ENCODE data around the gene KPNB1. TPM values are rescaled to one million over a fixed set of nuclear protein-coding genes. Genes with fewer than 3 reads are reported as not detected.

Gene KPNB1
- total and polyA plus RNA-seq, 2 experiments from 2014 or later, result 59.5 to 423 TPM

- Histone ChIP-seq H3F3A (ENCODE audit: insufficient read depth) (peaks cover 22% of the 10 kb centered on the region), H3K9me2 (ENCODE audit: insufficient read depth) (no peaks in the 10 kb centered on the region), H3K4me1 (ENCODE audit: insufficient read depth) (peaks cover 20% of the 10 kb centered on the region), H2AFZ (no peak overlapping the region), H4K20me1 (ENCODE audit: insufficient read depth) (no peaks in the 10 kb centered on the region), H3K79me2 (ENCODE audit: insufficient read depth) (peaks cover 10% of the 10 kb centered on the region), H3K9me3 (ENCODE audit: low read depth) (no peaks in the 10 kb centered on the region), H3K27me3 (replicated peaks; ENCODE audit: insufficient read depth) (no peaks in the 10 kb centered on the region), H3K9ac (no peak overlapping the region), H3K36me3 (ENCODE audit: low read depth) (peaks cover 38% of the 10 kb centered on the region), H3K27ac (no peak overlapping the region), H3K4me3 (no peak overlapping the region), H3K4me2 (ENCODE audit: unreplicated experiment) (no peak overlapping the region)
- WGBS, 2 experiments (ENCODE audit: low coverage in 1 of 2, low lambda C conversion rate in 2 of 2, missing lambda C conversion rate in 2 of 2), result 92 to 95% methylated on average over 3 of the region's 3 CpGs
- TF ChIP-seq EZH2phosphoT487 (IDR thresholded peaks at IDR 0.05; ENCODE audit: insufficient read depth, low read depth), result no peak
- no peak for TF ChIP-seq EZH2 (IDR thresholded peaks at IDR 0.05; ENCODE audit: insufficient read depth, poor library complexity, severe bottlenecking)
- no peak for DNase-seq
- in situ Hi-C loops (cut with MboI), result no loop called here
Measured at GRCh38 chr17:47607481-47607880, 42.2 kb upstream of the KPNB1 start.

DNA sequence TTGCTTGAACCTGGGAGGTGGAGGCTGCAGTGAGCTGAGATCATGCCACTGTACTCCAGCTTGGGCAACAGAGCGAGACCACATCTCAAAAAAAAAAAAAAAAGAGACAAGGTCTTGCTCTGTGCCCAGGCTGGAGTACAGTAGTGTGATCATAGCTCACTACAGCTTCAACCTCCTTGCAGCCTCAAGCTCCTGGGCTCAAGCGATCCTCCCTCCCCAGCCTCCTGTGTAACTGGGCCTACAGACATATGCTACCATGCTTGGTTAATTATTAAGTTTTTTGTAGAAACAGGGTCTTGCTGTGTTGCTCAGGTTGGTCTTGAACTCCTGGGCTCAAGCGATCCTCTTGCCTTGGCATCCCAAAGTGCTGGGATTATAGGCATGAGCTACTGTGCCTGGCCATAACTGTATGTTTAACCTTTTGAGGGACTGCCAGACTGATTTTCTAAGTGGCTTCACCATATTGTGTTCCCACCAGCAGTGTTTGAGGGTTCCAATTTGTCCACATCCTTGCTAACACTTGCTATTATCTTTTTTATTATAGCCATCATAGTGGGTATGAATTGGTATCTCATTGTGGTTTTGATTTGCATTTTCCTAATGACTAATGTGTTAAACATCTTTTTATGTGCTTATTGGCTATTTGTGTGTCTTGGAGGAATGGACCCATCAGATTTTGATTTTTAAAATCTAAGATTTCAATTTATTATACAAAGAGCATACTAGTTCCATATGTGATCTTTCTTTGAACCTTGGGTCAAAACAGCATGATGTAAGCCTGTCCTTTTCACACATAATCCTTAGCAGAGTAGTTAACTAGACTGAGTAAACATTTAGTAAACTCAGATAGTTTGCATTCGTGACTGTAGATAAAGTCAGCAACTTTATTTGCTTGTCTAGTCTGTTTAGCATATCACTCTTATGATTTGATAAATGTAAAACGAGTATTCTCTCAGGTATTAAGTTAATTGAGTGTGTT is 38.1 kb upstream of the KPNB1 start:
- no peaks in the 10 kb centered on the region for H3K27me3 ChIP-seq (replicated peaks; ENCODE audit: insufficient read depth)
- peak; percentile 33 for DNase-seq
- peaks cover 18% of the 10 kb centered on the region for H3K79me2 ChIP-seq (ENCODE audit: insufficient read depth)
- no peaks in the 10 kb centered on the region for H4K20me1 ChIP-seq (ENCODE audit: insufficient read depth)
- no peak overlapping the region for H3K4me2 ChIP-seq (ENCODE audit: unreplicated experiment)
- H3K36me3 ChIP-seq (ENCODE audit: low read depth), result peaks cover 35% of the 10 kb centered on the region
- 74 to 75% methylated on average over 5 of the region's 5 CpGs for WGBS, 2 experiments (ENCODE audit: low coverage in 1 of 2, low lambda C conversion rate in 2 of 2, missing lambda C conversion rate in 2 of 2)
- no peaks in the 10 kb centered on the region for H3K9me3 ChIP-seq (ENCODE audit: low read depth)
- no peak overlapping the region for H2AFZ ChIP-seq
- H3F3A ChIP-seq (ENCODE audit: insufficient read depth), result peaks cover 27% of the 10 kb centered on the region; the same call in 1 of the 2 replicates
- no peak for TF ChIP-seq EZH2 (IDR thresholded peaks at IDR 0.05; ENCODE audit: insufficient read depth, poor library complexity, severe bottlenecking)
- TF ChIP-seq EZH2phosphoT487 (IDR thresholded peaks at IDR 0.05; ENCODE audit: insufficient read depth, low read depth), result no peak
- in situ Hi-C loops (cut with MboI), result no loop called here
- no peak overlapping the region for H3K9ac ChIP-seq
- no peak overlapping the region for H3K4me3 ChIP-seq
- H3K27ac ChIP-seq, result no peak overlapping the region
- peaks cover 7% of the 10 kb centered on the region for H3K4me1 ChIP-seq (ENCODE audit: insufficient read depth)
- H3K9me2 ChIP-seq (ENCODE audit: insufficient read depth), result no peaks in the 10 kb centered on the region

GRCh38 chr17:47615766-47616424 is 33.8 kb upstream of the KPNB1 start:
- H3F3A ChIP-seq (ENCODE audit: insufficient read depth), result peaks cover 50% of the 10 kb centered on the region
- no peak overlapping the region for H3K4me2 ChIP-seq (ENCODE audit: unreplicated experiment)
- peaks cover 21% of the 10 kb centered on the region for H3K79me2 ChIP-seq (ENCODE audit: insufficient read depth)
- no peak for TF ChIP-seq EZH2phosphoT487 (IDR thresholded peaks at IDR 0.05; ENCODE audit: insufficient read depth, low read depth)
- no peak for TF ChIP-seq EZH2 (IDR thresholded peaks at IDR 0.05; ENCODE audit: insufficient read depth, poor library complexity, severe bottlenecking)
- peaks cover 46% of the 10 kb centered on the region for H3K36me3 ChIP-seq (ENCODE audit: low read depth)
- peaks cover 14% of the 10 kb centered on the region for H3K4me1 ChIP-seq (ENCODE audit: insufficient read depth)
- in situ Hi-C loops (cut with MboI), result no loop called here
- WGBS, 2 experiments (ENCODE audit: low coverage in 1 of 2, low lambda C conversion rate in 2 of 2, missing lambda C conversion rate in 2 of 2), result 77 to 79% methylated on average over 8 of the region's 8 CpGs
- DNase-seq, result peak; percentile 71
- H3K27me3 ChIP-seq (replicated peaks; ENCODE audit: insufficient read depth), result no peaks in the 10 kb centered on the region
- no peaks in the 10 kb centered on the region for H3K9me3 ChIP-seq (ENCODE audit: low read depth)
- H3K4me3 ChIP-seq, result no peak overlapping the region
- H3K9me2 ChIP-seq (ENCODE audit: insufficient read depth), result no peaks in the 10 kb centered on the region
- no peak overlapping the region for H3K27ac ChIP-seq
- no peak overlapping the region for H2AFZ ChIP-seq
- H3K9ac ChIP-seq, result no peak overlapping the region
- H4K20me1 ChIP-seq (ENCODE audit: insufficient read depth), result no peaks in the 10 kb centered on the region

GRCh38 chr17:47618410-47618809 is 31.3 kb upstream of the KPNB1 start:
- in situ Hi-C loops (cut with MboI), result no loop called here
- Histone ChIP-seq H3K27me3 (replicated peaks; ENCODE audit: insufficient read depth) (no peaks in the 10 kb centered on the region), H3K79me2 (ENCODE audit: insufficient read depth) (peaks cover 19% of the 10 kb centered on the region), H3K4me1 (ENCODE audit: insufficient read depth) (peaks cover 31% of the 10 kb centered on the region), H3K4me3 (no peak overlapping the region), H3K9ac (no peak overlapping the region), H4K20me1 (ENCODE audit: insufficient read depth) (no peaks in the 10 kb centered on the region), H3F3A (ENCODE audit: insufficient read depth) (peaks cover 72% of the 10 kb centered on the region), H3K9me3 (ENCODE audit: low read depth) (no peaks in the 10 kb centered on the region), H3K27ac (peak overlapping the region; percentile 13; the same call in 1 of the 2 replicates), H3K9me2 (ENCODE audit: insufficient read depth) (no peaks in the 10 kb centered on the region), H3K36me3 (ENCODE audit: low read depth) (peaks cover 45% of the 10 kb centered on the region), H3K4me2 (ENCODE audit: unreplicated experiment) (no peak overlapping the region), H2AFZ (no peak overlapping the region)
- 48 to 50% methylated on average over 4 of the region's 4 CpGs for WGBS, 2 experiments (ENCODE audit: low coverage in 1 of 2, low lambda C conversion rate in 2 of 2, missing lambda C conversion rate in 2 of 2)
- DNase-seq, result peak; percentile 58
- TF ChIP-seq EZH2 (IDR thresholded peaks at IDR 0.05; ENCODE audit: insufficient read depth, poor library complexity, severe bottlenecking) (no peak), EZH2phosphoT487 (IDR thresholded peaks at IDR 0.05; ENCODE audit: insufficient read depth, low read depth) (no peak)
